Skeletal muscle tissue (tissue), 4 donors: ENCODE data around the gene XRCC5. TPM values are rescaled to one million over a fixed set of nuclear protein-coding genes. Genes with fewer than 3 reads are reported as not detected.

Experiments used
- H3K27ac ChIP-seq: one replicate; pipeline ENCODE4 v1.7.0; 2013; ENCODE audit warnings: mild to moderate bottlenecking, low read depth, low read length, inconsistent platforms
- H3K27me3 ChIP-seq, 3 donors: one replicate each; pipeline ENCODE4 v1.7.0; 2013; ENCODE audit warnings: low read length in 3 of 3; ENCODE audit not compliant: control insufficient read depth in 3 of 3, insufficient read depth in 3 of 3
- H3K36me3 ChIP-seq, 3 donors: one replicate each; pipeline ENCODE4 v1.7.0; 2013; ENCODE audit warnings: low read length in 3 of 3; ENCODE audit not compliant: control insufficient read depth in 3 of 3, insufficient read depth in 3 of 3
- H3K4me1 ChIP-seq, 3 donors: one replicate each; pipeline ENCODE4 v1.7.0; 2013; ENCODE audit warnings: low read length in 3 of 3, mild to moderate bottlenecking in 3 of 3; ENCODE audit not compliant: control insufficient read depth in 3 of 3, insufficient read depth in 3 of 3
- H3K4me3 ChIP-seq, 3 donors: one replicate each; pipeline ENCODE4 v1.7.0; 2013; ENCODE audit warnings: low read length in 3 of 3
- H3K9ac ChIP-seq, 3 donors: one replicate each; pipeline ENCODE4 v1.7.0; 2013; ENCODE audit warnings: low read length in 3 of 3, mild to moderate bottlenecking in 3 of 3, moderate library complexity in 2 of 3, low read depth in 1 of 3
- H3K9me3 ChIP-seq, 3 donors: one replicate each; pipeline ENCODE4 v1.7.0; 2013; ENCODE audit warnings: low read length in 3 of 3; ENCODE audit not compliant: control insufficient read depth in 3 of 3
- total RNA-seq: library from RNA; depleted of rRNA; stranded (reverse); fragments of >200 nt; gene quantifications from one replicate; pipeline ENCODE4 v1.2.3, GENCODE V29; 2014
- donor health status: Osteomylitis.

Gene XRCC5
- total RNA-seq, 1 donor from 2014 or later: 188 TPM

DNA sequence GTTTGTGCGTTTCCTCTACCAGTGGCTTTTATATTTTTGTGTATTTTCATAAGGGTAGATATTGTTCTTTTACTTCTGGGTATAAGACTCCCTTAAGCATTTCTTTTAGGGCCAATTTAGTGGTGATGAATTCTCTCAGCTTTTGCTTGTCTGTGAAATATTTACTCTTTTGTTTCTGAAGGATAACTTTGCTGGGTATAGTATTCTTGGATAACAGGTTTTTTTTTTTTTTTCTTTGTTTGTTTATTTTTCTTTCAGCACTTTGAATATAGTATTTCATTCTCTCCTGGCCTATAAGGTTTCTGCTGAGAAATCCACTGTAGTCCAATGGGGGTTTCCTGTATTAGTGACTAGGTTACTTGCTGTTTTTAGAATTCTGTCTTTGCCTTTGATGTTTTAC, 122.7 kb downstream of the XRCC5 start:
- Histone ChIP-seq H3K4me3 (no peak overlapping the region), H3K4me1 (no peaks in the 10 kb centered on the region), H3K36me3 (no peaks in the 10 kb centered on the region), H3K9me3 (peaks cover 0 to 7% (median 3%) of the 10 kb centered on the region in 3 donors), H3K27me3 (no peaks in the 10 kb centered on the region), H3K27ac (no peak overlapping the region), H3K9ac (no peak overlapping the region)

DNA sequence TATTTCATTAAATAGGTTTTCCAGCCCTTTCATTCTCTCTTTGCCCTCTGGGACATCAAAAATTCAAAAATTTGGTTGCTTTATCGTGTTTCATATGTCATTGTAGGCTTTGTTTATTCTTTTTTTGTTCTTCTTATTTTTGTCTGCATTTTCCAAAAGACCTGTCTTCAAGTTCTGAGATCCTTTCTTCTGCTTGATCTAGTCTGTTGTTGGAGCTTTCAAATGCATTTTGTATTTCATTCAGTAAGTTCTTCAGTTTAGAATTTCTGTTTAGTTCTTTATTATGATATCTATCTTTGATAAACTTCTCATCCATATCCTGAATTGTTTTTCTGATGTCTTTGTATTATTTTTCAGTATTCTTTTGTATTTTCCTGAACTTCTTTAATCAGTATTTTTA, 123.6 kb downstream of the XRCC5 start:
- Histone ChIP-seq H3K27me3 (no peaks in the 10 kb centered on the region), H3K9ac (no peak overlapping the region), H3K4me3 (no peak overlapping the region), H3K4me1 (no peaks in the 10 kb centered on the region), H3K36me3 (no peaks in the 10 kb centered on the region), H3K9me3 (peaks cover 0 to 7% (median 3%) of the 10 kb centered on the region in 3 donors), H3K27ac (no peak overlapping the region)

DNA sequence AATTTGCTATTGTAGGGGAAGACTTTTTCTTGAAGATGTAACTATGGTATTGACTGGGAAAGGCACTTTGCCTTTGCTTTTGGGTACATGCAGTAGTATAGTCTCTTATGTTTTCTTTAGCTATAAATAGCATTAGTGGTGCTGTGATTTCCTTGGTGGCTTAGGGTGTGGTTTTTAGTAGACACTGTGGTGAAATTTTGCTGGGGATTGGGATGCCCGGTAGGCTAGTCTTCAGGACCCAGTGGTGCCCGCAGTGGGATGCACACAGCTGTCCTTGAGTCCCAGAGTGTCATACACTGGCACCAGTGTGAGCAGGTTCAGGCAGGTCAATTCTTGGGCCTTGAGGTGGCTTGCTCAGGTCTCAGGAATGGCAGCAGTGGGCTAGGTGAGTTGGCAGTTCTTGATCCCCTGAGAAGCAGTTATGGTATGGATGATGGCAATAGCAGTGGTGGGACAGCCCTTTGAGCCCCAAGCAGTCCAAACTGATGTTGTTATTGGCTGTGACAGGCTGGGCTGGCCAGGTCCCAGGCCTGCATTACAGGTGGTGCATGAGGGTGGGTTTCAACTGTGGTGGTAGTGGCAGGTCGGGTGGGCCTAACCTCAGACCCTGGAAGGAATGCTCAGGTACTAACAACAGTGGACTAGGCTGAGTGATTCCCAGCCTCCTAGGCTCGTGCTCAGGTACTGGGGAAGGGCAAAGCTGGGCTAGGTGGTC, 124.3 kb downstream of the XRCC5 start:
- no peaks in the 10 kb centered on the region for H3K4me1 ChIP-seq
- H3K9me3 ChIP-seq: peaks cover 0 to 7% (median 3%) of the 10 kb centered on the region in 3 donors
- H3K9ac ChIP-seq: no peak overlapping the region
- H3K36me3 ChIP-seq: no peaks in the 10 kb centered on the region
- no peak overlapping the region for H3K4me3 ChIP-seq
- H3K27ac ChIP-seq: no peak overlapping the region
- no peaks in the 10 kb centered on the region for H3K27me3 ChIP-seq

DNA sequence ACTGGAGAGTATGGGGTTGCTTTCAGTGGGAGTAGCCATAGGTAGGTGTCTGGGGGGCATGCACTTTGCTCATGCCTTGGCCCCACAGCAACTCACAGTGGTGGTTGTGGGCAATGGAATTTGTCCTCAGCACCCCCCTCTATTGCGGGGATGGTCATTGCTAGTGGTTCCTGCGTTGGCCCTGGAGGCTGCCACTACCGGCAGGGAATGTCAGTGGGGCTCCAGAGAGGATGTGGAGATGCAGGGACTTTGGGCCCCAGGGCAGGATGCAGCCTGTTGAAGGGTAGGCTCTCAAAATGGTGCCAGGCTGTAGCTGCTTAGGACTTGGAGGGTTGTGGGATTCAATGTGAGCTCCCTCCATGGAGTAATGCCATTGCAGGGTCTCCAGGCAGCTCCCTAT, 125.0 kb downstream of the XRCC5 start:
- no peak overlapping the region for H3K27ac ChIP-seq
- H3K4me1 ChIP-seq: no peaks in the 10 kb centered on the region
- peaks cover 0 to 7% (median 3%) of the 10 kb centered on the region in 3 donors for H3K9me3 ChIP-seq
- H3K4me3 ChIP-seq: no peak overlapping the region
- no peaks in the 10 kb centered on the region for H3K27me3 ChIP-seq
- no peaks in the 10 kb centered on the region for H3K36me3 ChIP-seq
- H3K9ac ChIP-seq: no peak overlapping the region

DNA sequence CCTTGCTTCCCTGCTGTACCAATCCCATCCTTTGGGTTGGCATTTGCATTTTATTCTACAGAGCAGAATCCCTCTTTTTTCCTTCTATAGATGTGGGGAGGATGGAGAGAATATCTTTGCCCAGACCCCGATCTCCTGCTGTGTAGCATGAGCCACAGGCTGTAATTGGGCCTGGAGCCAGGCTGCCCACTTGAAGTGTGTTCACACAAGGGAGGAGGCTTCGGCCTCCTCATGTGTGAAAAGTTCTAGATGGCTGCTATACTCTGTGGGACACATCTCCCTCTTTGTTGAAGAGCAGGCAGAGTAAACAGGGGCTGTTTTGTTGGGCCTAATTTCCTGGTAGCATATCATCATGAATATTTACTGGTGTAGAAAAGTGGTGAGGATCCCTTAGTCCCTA, 126.3 kb downstream of the XRCC5 start:
- H3K4me1 ChIP-seq: no peaks in the 10 kb centered on the region
- peaks cover 0 to 7% (median 3%) of the 10 kb centered on the region in 3 donors for H3K9me3 ChIP-seq
- H3K36me3 ChIP-seq: no peaks in the 10 kb centered on the region
- no peak overlapping the region for H3K9ac ChIP-seq
- H3K4me3 ChIP-seq: no peak overlapping the region
- no peak overlapping the region for H3K27ac ChIP-seq
- no peaks in the 10 kb centered on the region for H3K27me3 ChIP-seq

DNA sequence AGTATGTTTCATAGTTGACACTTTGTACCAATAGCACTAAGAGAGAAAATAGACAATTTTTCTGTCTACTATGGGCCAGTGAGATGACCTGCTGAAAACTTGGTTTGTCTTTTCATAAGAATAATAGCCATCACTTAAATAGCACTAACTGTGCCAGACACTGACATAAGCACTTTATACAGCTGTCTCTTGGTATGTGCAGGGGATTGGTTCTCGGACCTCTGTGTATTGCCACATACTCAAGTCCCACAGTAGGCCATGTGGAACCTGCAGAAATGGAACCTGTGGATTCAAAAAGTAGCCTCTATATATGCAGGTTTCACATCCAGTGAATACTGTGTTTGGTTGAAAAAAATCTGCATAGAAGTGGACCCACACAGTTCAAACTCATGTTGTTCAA, 126.7 kb downstream of the XRCC5 start:
- Histone ChIP-seq H3K4me1 (no peaks in the 10 kb centered on the region), H3K27ac (no peak overlapping the region), H3K9ac (no peak overlapping the region), H3K9me3 (peaks cover 0 to 7% (median 3%) of the 10 kb centered on the region in 3 donors), H3K36me3 (no peaks in the 10 kb centered on the region), H3K4me3 (no peak overlapping the region), H3K27me3 (no peaks in the 10 kb centered on the region)

DNA sequence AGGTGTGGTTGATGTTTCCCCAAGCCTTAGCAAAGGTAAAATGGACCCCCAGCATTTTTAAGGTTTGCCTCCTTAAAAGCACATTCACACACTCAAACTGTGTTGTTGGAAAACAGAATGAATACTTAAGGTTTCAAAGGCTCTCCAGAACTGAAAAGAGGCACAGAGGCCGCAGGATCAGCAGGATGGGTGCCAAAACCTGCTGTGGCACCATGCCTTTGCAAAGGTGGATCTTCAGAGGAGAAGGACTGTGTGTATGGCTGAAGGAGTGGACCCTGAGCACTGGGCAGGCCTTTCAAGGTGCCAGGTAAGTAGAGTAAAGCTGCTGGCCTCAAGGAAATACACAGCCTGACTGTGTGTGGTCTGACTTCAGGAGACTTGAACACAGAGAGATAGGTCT, 127.3 kb downstream of the XRCC5 start:
- Histone ChIP-seq H3K36me3 (no peaks in the 10 kb centered on the region), H3K27ac (no peak overlapping the region), H3K9ac (no peak overlapping the region), H3K4me3 (no peak overlapping the region), H3K4me1 (no peaks in the 10 kb centered on the region), H3K9me3 (peaks cover 0 to 7% (median 3%) of the 10 kb centered on the region in 3 donors), H3K27me3 (no peaks in the 10 kb centered on the region)

DNA sequence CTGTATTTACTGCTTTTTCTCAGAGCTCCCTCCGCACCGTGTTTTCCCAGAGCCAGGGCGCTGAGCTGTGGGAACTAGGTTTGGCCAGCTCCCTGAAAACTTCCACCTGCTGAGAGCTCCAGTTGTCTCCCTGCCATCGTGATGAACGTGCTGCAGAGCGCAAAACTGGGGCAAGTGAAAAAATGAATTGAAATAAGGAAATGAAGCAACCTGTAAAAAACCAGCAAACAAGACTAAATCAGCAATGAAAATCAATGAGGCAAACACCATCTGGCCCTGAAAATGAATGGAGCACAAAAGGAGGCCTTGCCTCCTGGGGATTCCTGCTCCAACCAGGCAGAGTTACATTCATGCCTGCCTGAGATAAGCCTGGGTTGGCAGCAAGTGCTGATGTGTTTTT, 133.2 kb downstream of the XRCC5 start:
- Histone ChIP-seq H3K27me3 (no peaks in the 10 kb centered on the region), H3K4me3 (no peak overlapping the region)

DNA sequence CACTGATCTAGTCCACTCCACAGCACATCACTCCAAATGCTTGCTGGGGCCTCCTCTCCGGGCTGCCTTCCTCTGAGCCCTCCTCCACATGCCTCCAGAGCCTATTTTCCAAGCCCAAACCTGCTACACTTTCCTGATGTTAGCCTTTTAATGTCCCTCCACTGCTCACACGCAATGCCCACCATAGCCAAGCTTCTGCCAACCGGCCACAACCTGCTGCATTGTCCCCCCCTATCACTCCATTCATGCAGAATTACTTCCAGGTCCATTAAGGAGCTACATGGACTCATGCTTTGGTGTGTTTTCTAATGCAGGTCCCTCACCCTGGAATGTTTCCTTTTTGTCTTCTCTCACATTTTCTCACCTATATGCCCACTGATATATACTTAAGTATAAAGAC, 133.9 kb downstream of the XRCC5 start:
- Histone ChIP-seq H3K27me3 (no peaks in the 10 kb centered on the region), H3K4me1 (no peaks in the 10 kb centered on the region), H3K9ac (no peak overlapping the region), H3K36me3 (no peaks in the 10 kb centered on the region), H3K27ac (no peak overlapping the region), H3K4me3 (no peak overlapping the region), H3K9me3 (no peaks in the 10 kb centered on the region)

More for the DNA sequence above, 133.2 kb downstream of the XRCC5 start:
- H3K9me3 ChIP-seq: no peaks in the 10 kb centered on the region
- no peaks in the 10 kb centered on the region for H3K36me3 ChIP-seq
- H3K27ac ChIP-seq: no peak overlapping the region
- H3K4me1 ChIP-seq: no peaks in the 10 kb centered on the region
- H3K9ac ChIP-seq: no peak overlapping the region

DNA sequence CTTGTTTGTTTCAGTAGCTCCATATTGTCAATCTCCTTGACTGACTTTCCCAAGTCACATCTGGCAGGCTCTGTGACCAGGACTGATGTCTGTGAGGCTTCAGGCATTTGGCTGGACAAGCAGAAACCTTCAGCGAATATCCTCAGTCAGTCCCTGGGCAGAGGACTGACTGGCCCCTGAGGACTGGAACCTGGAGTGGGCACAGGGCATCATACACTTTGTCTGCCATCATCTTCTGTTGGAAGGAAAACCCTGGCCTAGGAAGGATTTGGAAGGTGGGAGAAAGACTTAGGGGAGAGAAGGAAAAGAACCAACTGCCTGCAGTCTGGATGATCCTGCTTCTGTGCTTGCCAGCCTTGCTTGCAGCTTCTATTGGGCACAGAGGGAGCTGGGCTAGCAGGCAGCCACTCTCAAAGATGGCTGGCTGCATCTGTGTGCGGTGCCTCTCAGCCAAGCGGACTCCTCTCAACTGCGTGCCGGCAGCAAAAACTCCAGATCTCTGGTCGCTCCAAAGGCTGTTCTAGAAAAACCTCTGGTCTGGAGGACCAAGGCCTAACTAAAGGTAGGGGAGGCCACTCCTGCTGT, 136.3 kb downstream of the XRCC5 start:
- no peak overlapping the region for H3K27ac ChIP-seq
- no peak overlapping the region for H3K9ac ChIP-seq
- no peaks in the 10 kb centered on the region for H3K36me3 ChIP-seq

More for the DNA sequence above, 136.3 kb downstream of the XRCC5 start:
- Histone ChIP-seq H3K4me3 (no peak overlapping the region), H3K27me3 (no peaks in the 10 kb centered on the region), H3K4me1 (no peaks in the 10 kb centered on the region), H3K9me3 (no peaks in the 10 kb centered on the region)
